HepG2 (cell line): ENCODE measurements around the gene UVSSA. TPM values are rescaled to one million over a fixed set of nuclear protein-coding genes. Genes with fewer than 3 reads are reported as not detected.
"Not testable (repeated sequence)": the region's sequence is repeated elsewhere in the genome, so short reads cannot be mapped to it uniquely, and the experiment has no call there.

Source experiments
- ATAC-seq: fragments of 200-7000 bp; cut with Tn5 transposase; 3 replicates; pipeline ENCODE4 v1.9.1; 2020; ENCODE audit warnings: mild to moderate bottlenecking, moderate library complexity
- BruUV-seq: library from RNA; stranded (reverse); fragments of 400-500 nt; replicated peaks from 2 replicates; lab custom pipeline; 2021; lab: Mats Ljungman, UMichigan
- CTCF ChIA-PET: fragments of 300-600 bp; formaldehyde crosslinking; extraction: SDS; loops from one replicate; lab custom pipeline; 2021; ENCODE audit warnings: low total read pairs, inconsistent platforms, low intra/inter-chr PET ratio; lab: Yijun Ruan, JAX
- POLR2A ChIA-PET: fragments of 350-600 bp; sonication (Branson Sonifier 250); formaldehyde crosslinking; loops from one replicate; lab custom pipeline; 2020; ENCODE audit warnings: antibody characterized with exemption, inconsistent platforms; lab: Yijun Ruan, JAX
- DNase-seq: peaks from one replicate; pipeline ENCODE4 v3.0.0-alpha.2; 2015; ENCODE audit warnings: low spot score
- FAIRE-seq: peaks from 3 replicates; lab custom pipeline; 2011; peaks lifted over from hg19 to GRCh38; lab: Jason Lieb, UNC
- H2AFZ ChIP-seq: one replicate; pipeline ENCODE4 v1.6.1; 2011; ENCODE audit warnings: low read length, inconsistent platforms
- H3K27ac ChIP-seq: fragments of 300-600 bp; 3 replicates; pipeline ENCODE4 v1.8.0; 2011; ENCODE audit warnings: mixed run types, mild to moderate bottlenecking, mixed read lengths, low read length, inconsistent platforms; ENCODE audit not compliant: insufficient read depth; ENCODE audit errors: extremely low read length
- H3K27me3 ChIP-seq, 2 experiments: fragments of 200-600 bp in 1 of 2; 2 replicates in 1 of 2; 3 replicates in 1 of 2; pipeline versions ENCODE4 v1.6.0 to v1.8.0; 2011; ENCODE audit warnings: low read length in 2 of 2, mild to moderate bottlenecking in 2 of 2, moderate library complexity in 2 of 2, inconsistent platforms in 1 of 2; ENCODE audit not compliant: insufficient read depth in 2 of 2, control insufficient read depth in 1 of 2
- H3K36me3 ChIP-seq, 2 experiments: fragments of 200-600 bp in 1 of 2; replicated peaks in 1 of 2; 2 replicates in 1 of 2; 3 replicates in 1 of 2; pipeline versions ENCODE4 v1.5.1 to v1.8.0; 2011; ENCODE audit warnings: low read length in 2 of 2, inconsistent platforms in 1 of 2; ENCODE audit not compliant: insufficient read depth in 2 of 2, control insufficient read depth in 1 of 2
- H3K4me1 ChIP-seq: 2 replicates; pipeline ENCODE4 v1.5.1; 2012; ENCODE audit warnings: low read length, inconsistent platforms; ENCODE audit not compliant: insufficient read depth
- H3K4me2 ChIP-seq: 2 replicates; pipeline ENCODE4 v1.6.0; 2011; ENCODE audit warnings: low read depth, low read length, inconsistent platforms
- H3K4me3 ChIP-seq, 3 experiments: fragments of 200-600 bp in 1 of 3; sonication (generic), shearing (Covaris generic) in 1 of 3; replicated peaks in 1 of 3; 2 replicates each; pipeline ENCODE4 v1.5.1; 2011 to 2016; ENCODE audit warnings: low read length in 3 of 3, inconsistent platforms in 2 of 3, low read depth in 2 of 3, mild to moderate bottlenecking in 2 of 3, control low read depth in 1 of 3, mixed read lengths in 1 of 3; ENCODE audit not compliant: insufficient read depth in 1 of 3
- H3K79me2 ChIP-seq: one replicate; pipeline ENCODE4 v1.6.1; 2011; ENCODE audit warnings: low read length, inconsistent platforms; ENCODE audit not compliant: insufficient read depth
- H3K9ac ChIP-seq: 2 replicates; pipeline ENCODE4 v1.6.0; 2011; ENCODE audit warnings: mild to moderate bottlenecking, low read depth, low read length, inconsistent platforms; ENCODE audit not compliant: insufficient read depth
- H3K9me3 ChIP-seq: 2 replicates; pipeline ENCODE4 v1.5.1; 2012; ENCODE audit warnings: mild to moderate bottlenecking, low read length
- H4K20me1 ChIP-seq: 2 replicates; pipeline ENCODE4 v1.6.0; 2011; ENCODE audit warnings: inconsistent platforms, mild to moderate bottlenecking, low read length, moderate library complexity; ENCODE audit not compliant: insufficient read depth
- ASH2L ChIP-seq: fragments of 300-600, 200-600 bp; sonication (generic); IDR thresholded peaks from 2 replicates; pipeline ENCODE4 v1.7.0; 2017; ENCODE audit warnings: low read depth, mild to moderate bottlenecking, moderate library complexity, mixed read lengths, low read length; ENCODE audit not compliant: insufficient read length
- CCDC6 ChIP-seq: sonication (generic); formaldehyde crosslinking; IDR thresholded peaks from 2 replicates; pipeline ENCODE4 v1.8.1; 2022; ENCODE audit warnings: mild to moderate bottlenecking, missing genetic modification reagents, moderate library complexity
- CENPBD1 ChIP-seq: sonication (generic); formaldehyde crosslinking; IDR thresholded peaks from 2 replicates; pipeline ENCODE4 v1.8.0; 2022; ENCODE audit warnings: missing genetic modification reagents, low read depth, mild to moderate bottlenecking, borderline replicate concordance
- CREM ChIP-seq, 2 experiments: sonication (generic) in 1 of 2; formaldehyde crosslinking in 1 of 2; IDR thresholded peaks; 2 replicates each; pipeline versions ENCODE4 v1.4.0 to v1.6.1; 2016 to 2020; ENCODE audit warnings: antibody characterized with exemption in 1 of 2, mild to moderate bottlenecking in 1 of 2, missing genetic modification reagents in 1 of 2
- GATAD1 ChIP-seq: IDR thresholded peaks from 2 replicates; pipeline ENCODE4 v1.6.1; 2016; ENCODE audit warnings: missing genetic modification reagents, missing compliant biosample characterization
- HCFC1 ChIP-seq: fragments of 150-350 bp; IDR thresholded peaks from 2 replicates; pipeline ENCODE4 v1.6.1; 2014; ENCODE audit warnings: low read depth, low read length
- HES4 ChIP-seq: sonication (generic); formaldehyde crosslinking; IDR thresholded peaks from 2 replicates; pipeline ENCODE4 v1.9.0; 2021; ENCODE audit warnings: mild to moderate bottlenecking, missing genetic modification reagents, borderline replicate concordance
- KLF16 ChIP-seq, 2 experiments: sonication (generic) in 1 of 2; formaldehyde crosslinking in 1 of 2; IDR thresholded peaks; 2 replicates each; pipeline versions ENCODE4 v1.6.1 to v1.8.0; 2016 to 2023; ENCODE audit warnings: missing genetic modification reagents in 2 of 2, missing compliant biosample characterization in 1 of 2
- RNF2 ChIP-seq: fragments of 450-650 bp; conservative IDR thresholded peaks from 2 replicates; pipeline ENCODE4 v1.6.1; 2016; ENCODE audit warnings: low read depth
- ZBTB14 ChIP-seq: sonication (generic); formaldehyde crosslinking; IDR thresholded peaks from 2 replicates; pipeline ENCODE4 v1.4.0; 2020; ENCODE audit warnings: missing genetic modification reagents
- ZNF264 ChIP-seq: sonication (generic); formaldehyde crosslinking; IDR thresholded peaks from 2 replicates; pipeline ENCODE4 v1.4.0; 2020; ENCODE audit warnings: missing genetic modification reagents
- ZNF33B ChIP-seq: sonication (generic); formaldehyde crosslinking; IDR thresholded peaks from 2 replicates; pipeline ENCODE4 v1.5.1; 2020; ENCODE audit warnings: mild to moderate bottlenecking, missing genetic modification reagents
- ZNF557 ChIP-seq: sonication (generic); formaldehyde crosslinking; IDR thresholded peaks from 2 replicates; pipeline ENCODE4 v1.4.0; 2020; ENCODE audit warnings: missing genetic modification reagents
- ZNF740 ChIP-seq: sonication (generic); formaldehyde crosslinking; IDR thresholded peaks from 2 replicates; pipeline ENCODE4 v1.4.0; 2020; ENCODE audit warnings: missing genetic modification reagents
- WGBS: methylation state at CpG from one replicate; pipeline ENCODE4 v1.1.6; 2017; ENCODE audit warnings: low lambda C conversion rate; 5-methylcytosine and 5-hydroxymethylcytosine counted together
- in situ Hi-C: cut with HindIII; loops from 2 replicates; pipeline ENCODE4 v1.10.0; 2017; ENCODE audit warnings: low pct_unique_long_range_greater_than_20kb; ENCODE audit not compliant: extremely low pct_ligation_motif_present
- intact Hi-C: fragments of 100-400 bp; cut with micrococcal nuclease; formaldehyde crosslinking; loops from one replicate; pipeline ENCODE4 v1.10.0; 2022; ENCODE audit not compliant: unreplicated experiment
- polyA plus RNA-seq, 8 experiments: library from polyadenylated mRNA; depleted of rRNA in 3 of 8; stranded (reverse) in 7 of 8; unstranded in 1 of 8; fragments of >200 nt; fragmentation: Illumina TruSeq in 4 of 8; extraction: Trizol in 4 of 8; gene quantifications; 2 replicates each; pipeline versions ENCODE4 v1.2.1 to v1.2.3, GENCODE V29; 2011 to 2016; ENCODE audit warnings: low read depth in 4 of 8, missing spikeins in 1 of 8, mixed read lengths in 1 of 8; ENCODE audit not compliant: insufficient read depth in 1 of 8
- total RNA-seq, 5 experiments: library from RNA; depleted of rRNA; stranded (reverse); fragments of >200 nt; fragmentation: Illumina TruSeq; extraction: Trizol; gene quantifications; 2 replicates each; pipeline ENCODE4 v1.2.3, GENCODE V29; 2016; ENCODE audit warnings: low read depth in 1 of 5

Gene UVSSA
- total and polyA plus RNA-seq, 2 of the 13 experiments (the other 11 are each of a cell fraction or from before 2014, with no cell fraction given), result 4.6 to 8.4 TPM

GRCh38 chr4:1371176-1372165 is 24.5 kb downstream of the UVSSA start:
- Histone ChIP-seq H3K4me2 (no peak overlapping the region), H3K79me2 (no peaks in the 10 kb centered on the region), H3K4me1 (no peaks in the 10 kb centered on the region), H2AFZ (no peak overlapping the region), H4K20me1 (no peaks in the 10 kb centered on the region), H3K27me3 (no peaks in the 10 kb centered on the region), H3K9ac (no peak overlapping the region), H3K27ac (no peak overlapping the region), H3K36me3 (peaks cover 4 to 26% of the 10 kb centered on the region in 2 experiments; a peak in 4 of 5 replicates), H3K4me3 (no peak overlapping the region), H3K9me3 (no peaks in the 10 kb centered on the region)
- TF ChIP-seq HES4 (CRISPR knock-in tag) (no peak), RNF2 (no peak), ZBTB14 (CRISPR knock-in tag) (no peak), ZNF740 (CRISPR knock-in tag) (no peak), GATAD1 (no peak), ZNF264 (CRISPR knock-in tag) (no peak), HCFC1 (no peak), KLF16 (CRISPR knock-in tag; IDR thresholded peaks at IDR 0.05) (no peak), CREM (IDR thresholded peaks at IDR 0.05) (no peak), CREM (CRISPR knock-in tag; IDR thresholded peaks at IDR 0.05) (no peak), ZNF33B (CRISPR knock-in tag) (no peak), ZNF557 (CRISPR knock-in tag) (no peak), CENPBD1 (CRISPR knock-in tag) (no peak), ASH2L (no peak), CCDC6 (CRISPR knock-in tag) (no peak)
- ATAC-seq (no peak), DNase-seq (no peak), FAIRE-seq (no peak)
- CTCF ChIA-PET, result no interaction called here
- POLR2A ChIA-PET, result no interaction called here
- 94% methylated on average over 27 of the region's 28 CpGs for WGBS
- in situ Hi-C loops, result no loop called here
- no TSS peak for BruUV-seq
- intact Hi-C loops, result no loop called here

GRCh38 chr4:1372576-1372975 is 25.6 kb downstream of the UVSSA start:
- H3K27me3 ChIP-seq, FAIRE-seq, H3K9ac ChIP-seq, H3K4me1 ChIP-seq, H3K4me2 ChIP-seq, ATAC-seq, H3K9me3 ChIP-seq, H3K4me3 ChIP-seq, H4K20me1 ChIP-seq, H2AFZ ChIP-seq, in situ Hi-C loops, POLR2A ChIA-PET, DNase-seq, H3K27ac ChIP-seq, intact Hi-C loops, CTCF ChIA-PET, H3K79me2 ChIP-seq, BruUV-seq: not testable (repeated sequence)
- peaks cover 2 to 22% of the 10 kb centered on the region in 2 experiments; a peak in 4 of 5 replicates for H3K36me3 ChIP-seq
- WGBS, result 91% methylated on average over 22 of the region's 22 CpGs
